Femur (tissue), 1 donor: ENCODE data around the gene PRKCE.
"Not testable (repeated sequence)": the region's sequence is repeated elsewhere in the genome, so short reads cannot be mapped to it uniquely, and the experiment has no call there.

Experiments
- DNase-seq: peaks from one replicate; pipeline ENCODE4 v3.0.0-alpha.2; 2017

Gene PRKCE

DNA sequence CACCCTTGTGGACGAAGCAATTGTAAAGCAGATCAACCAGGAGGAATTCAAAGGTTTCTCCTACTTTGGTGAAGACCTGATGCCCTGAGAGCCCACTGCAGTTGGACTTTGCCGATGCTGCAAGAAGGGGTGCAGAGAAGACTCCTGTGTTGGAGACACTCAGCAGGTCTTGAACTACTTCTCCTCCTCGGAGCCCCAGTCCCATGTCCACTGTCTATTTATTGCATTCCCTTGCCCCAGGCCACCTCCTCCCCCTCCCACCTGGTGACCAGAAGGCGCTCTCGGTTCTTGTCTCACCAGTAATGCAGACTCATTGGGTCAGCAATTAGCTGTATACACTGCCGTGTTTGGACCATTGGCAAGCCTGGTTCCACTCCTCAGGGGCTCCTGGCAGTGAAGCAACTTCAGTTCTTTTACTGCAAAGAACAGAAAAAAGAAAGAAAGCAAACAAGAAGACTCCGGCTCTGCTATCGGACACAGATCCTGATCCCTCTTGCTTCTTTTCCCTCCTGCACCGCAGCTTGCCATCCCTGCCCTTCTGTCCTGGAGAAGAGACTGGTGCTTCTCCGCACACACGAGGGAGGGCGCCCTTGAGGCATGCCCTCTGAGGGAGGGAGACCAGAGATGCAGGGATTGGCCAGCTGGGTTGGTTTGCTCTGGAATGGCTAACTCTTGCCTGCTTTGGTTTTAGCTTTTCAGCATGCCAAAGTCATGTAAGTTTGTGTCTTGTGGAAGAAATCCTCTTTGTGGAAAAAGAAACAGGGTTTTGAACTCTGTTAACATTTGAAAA lies 533.5 kb downstream of the PRKCE start:
- no peak for DNase-seq

DNA sequence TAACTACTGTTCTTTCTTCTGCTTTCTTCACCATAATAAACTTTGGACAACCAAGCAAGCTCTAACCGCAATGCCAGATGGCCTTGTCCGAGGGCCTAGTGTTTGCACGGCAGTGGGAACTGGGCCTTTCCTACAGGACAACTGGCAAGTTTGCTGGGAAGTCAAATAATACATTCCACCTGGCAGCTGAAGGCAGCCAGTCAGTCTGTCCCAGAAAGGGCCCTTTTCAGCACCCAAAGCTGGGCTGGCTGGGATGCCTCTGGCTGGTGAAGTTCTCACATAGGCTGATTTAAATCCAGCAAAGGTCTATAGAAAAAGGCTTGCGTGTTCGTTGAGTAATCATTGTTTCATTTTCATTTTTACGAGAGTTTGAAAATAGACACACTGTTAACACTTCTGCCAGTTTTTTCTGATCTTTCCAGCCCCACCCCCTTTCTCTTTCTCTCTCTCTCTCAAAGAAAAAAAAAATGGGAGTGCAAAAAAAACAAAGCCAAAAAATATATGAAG lies 535.7 kb downstream of the PRKCE start:
- no peak for DNase-seq

DNA sequence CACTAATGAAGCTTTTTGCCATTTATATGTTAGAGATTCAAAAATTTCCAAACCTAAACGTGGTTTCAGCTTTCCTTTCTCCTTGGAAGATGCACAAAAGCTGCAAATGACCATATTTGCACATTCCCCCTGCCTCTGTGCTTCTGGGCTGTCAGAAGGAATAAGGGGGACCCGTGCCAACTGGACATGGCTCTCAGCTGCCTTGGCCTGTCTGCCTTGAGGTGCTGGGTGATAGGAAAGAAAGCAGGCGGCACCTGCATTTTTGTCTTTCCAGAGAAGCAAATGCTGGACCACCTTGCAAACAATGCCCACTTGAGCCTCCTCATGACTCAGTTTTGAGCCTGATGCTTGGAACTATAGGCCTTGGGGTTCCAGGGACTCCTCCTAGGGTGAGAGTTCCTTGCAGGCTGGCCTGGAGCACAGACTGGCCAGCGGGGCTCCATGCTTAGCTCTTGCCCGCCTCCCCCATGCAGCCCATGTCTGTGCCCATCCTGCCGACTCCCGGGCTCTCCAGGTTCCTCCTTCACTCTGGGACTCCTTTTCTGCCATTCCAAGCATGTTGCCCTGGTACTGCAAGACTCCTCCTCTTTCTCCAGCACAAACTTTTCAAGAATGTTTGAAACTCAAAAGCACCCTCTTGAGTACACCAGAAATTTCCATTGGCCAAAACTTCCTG lies 536.7 kb downstream of the PRKCE start:
- DNase-seq, result no peak

- DNase-seq, result no peak
These were observed 541.9 kb downstream of the PRKCE start for GRCh38 chr2:46193356-46193755.

GRCh38 chr2:46193855-46194254 lies 542.4 kb downstream of the PRKCE start:
- no peak for DNase-seq

DNA sequence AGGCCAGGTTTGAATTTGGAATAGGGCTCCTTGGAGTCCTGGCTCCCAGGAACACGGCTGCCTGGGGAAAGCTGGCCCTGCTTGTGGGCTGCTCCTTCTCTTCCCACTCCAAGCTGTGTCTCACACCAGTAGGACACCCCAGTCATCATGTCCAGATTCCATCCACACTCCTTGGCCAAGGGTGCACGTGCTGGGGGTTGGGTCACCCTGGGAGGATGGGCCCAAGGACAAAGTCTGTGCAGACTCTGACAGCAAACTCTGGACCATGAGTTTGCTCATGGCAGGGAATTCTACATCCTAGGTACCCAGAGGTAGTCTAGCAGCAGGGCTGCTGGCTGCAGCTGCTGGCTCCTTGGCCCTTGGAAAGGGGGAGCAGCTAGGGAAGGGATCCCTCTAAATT lies 543.4 kb downstream of the PRKCE start:
- DNase-seq, result no peak

- no peak for DNase-seq
These were observed 544.3 kb downstream of the PRKCE start for GRCh38 chr2:46195819-46196218.

GRCh38 chr2:46196871-46197462 lies 545.5 kb downstream of the PRKCE start:
- no peak for DNase-seq

GRCh38 chr2:46197672-46198071 lies 546.2 kb downstream of the PRKCE start:
- DNase-seq, result no peak

GRCh38 chr2:46198164-46198883 lies 546.8 kb downstream of the PRKCE start:
- DNase-seq, result no peak

DNA sequence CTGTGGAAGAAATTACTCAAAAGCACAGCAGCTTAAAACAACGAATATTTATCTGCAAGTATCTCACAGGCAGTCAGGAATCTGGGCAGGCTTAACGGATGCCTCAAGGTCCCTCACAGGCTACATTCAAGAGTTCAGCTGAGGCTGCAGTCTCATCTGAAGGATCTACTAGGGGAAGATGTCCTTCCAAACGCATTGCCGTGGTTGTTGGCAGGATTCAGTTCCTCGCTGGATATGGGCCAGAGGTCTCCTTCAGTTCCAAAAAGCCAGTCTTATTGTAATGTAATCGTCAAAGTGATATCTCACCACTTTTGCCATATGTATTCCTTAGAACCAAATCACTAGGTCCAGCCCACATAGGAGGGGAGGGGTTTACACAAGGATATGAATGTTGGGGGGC lies 547.5 kb downstream of the PRKCE start:
- no peak for DNase-seq

- no peak for DNase-seq
These were observed 548.7 kb downstream of the PRKCE start for GRCh38 chr2:46200100-46200690.

- no peak for DNase-seq
These were observed 549.6 kb downstream of the PRKCE start for GRCh38 chr2:46200861-46201605.

DNA sequence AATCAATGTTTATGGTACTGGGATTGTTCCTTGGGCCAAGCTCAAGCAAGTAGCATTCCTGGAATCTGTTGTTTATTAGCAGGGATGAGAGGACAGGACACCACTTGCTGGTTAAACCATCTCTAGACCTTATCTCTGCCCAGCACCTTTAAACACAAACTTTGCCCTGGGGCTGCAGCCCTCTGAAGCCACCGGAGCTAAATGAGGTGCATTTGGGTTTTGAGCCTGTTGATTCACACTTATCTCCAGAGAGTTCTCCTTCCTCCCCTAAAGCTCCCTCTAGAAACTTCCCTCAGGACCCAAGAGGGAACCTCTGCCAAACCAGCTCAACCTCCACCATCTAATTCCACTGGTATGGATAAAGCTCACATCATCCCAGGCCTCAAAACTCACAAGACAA lies 551.0 kb downstream of the PRKCE start:
- no peak for DNase-seq

DNA sequence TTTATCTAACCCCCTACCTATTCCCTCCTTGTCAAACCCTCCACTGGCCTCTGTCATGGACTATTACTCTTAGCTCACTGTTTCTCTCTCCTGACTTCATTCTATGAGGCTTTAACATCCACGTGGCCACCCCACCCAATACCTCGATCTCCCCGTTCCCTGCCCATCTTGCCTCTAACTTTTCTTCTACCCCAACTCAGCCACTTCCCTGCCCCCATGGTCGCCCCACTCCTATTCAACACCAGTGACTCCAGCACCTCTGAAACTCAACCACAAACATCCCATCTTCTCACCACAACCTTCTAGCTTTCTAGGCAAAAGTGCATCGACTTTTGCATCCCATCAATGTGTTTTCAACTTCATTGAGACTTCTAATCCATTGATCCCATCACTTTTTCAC lies 551.5 kb downstream of the PRKCE start:
- no peak for DNase-seq

GRCh38 chr2:46203636-46204035 lies 552.2 kb downstream of the PRKCE start:
- not testable (repeated sequence) for DNase-seq

DNA sequence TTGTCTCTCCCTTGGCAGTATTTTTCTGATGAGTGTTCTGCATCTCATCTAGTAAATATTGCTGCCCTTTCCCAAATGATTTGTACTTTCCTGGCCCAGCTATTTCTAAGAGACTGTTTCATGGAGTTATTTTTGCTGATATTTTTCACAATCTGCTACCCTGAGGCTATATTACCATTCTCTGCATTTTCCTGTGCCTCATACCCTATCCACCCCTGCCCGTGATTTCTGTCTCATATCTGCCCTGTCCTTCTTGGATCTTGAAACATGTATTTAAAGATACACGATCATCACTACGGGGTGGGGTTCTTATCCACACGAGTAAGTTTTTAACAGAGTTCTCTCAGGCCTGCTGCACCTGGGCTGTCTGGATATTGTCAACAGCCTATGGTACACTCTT lies 556.1 kb downstream of the PRKCE start:
- no peak for DNase-seq

DNA sequence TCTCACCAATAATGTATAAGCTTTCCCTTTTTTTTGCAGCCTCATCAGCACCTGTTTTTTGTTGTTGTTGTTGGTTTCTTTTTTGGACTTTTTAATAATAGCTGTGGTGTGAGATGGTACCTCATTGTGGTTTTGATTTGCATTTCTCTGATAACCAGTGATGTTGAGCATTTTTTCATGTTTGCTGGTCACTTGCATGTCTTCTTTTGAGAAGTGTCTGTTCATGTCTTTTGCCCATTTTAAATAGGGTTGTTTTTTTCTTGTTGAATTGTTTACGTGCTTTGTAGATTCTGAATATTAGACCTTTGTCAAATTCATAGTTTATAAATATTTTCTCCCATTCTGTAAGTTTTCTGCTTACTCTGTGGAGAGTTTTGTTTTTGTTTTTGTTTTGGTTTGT lies 557.3 kb downstream of the PRKCE start:
- no peak for DNase-seq

- no peak for DNase-seq
These were observed 558.6 kb downstream of the PRKCE start for GRCh38 chr2:46210063-46210462.

DNA sequence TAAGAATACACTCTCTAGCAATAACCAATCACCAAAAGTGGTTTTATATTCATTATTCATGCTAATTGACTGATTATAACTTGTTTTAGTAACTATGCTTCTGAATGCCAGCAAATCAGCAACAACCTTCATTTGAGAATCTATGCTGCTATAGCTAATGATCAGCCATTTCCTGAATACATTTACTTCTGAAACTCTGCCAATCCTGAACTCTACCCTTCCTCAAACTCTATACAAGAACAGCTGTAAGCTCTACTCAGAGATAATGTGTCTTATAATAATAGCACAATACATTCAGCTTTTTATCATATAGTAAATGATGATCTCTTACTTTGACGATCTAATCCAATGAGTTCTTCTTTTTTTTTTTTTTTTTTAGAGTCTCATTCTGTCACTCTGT lies 560.0 kb downstream of the PRKCE start:
- DNase-seq, result no peak

- no peak for DNase-seq
These were observed 562.4 kb downstream of the PRKCE start for GRCh38 chr2:46213906-46214305.

- DNase-seq, result no peak
These were observed 564.7 kb downstream of the PRKCE start for GRCh38 chr2:46216213-46216612.
